Lower leg skin (tissue), 4 donors: ENCODE data around the gene PDLIM4. TPM values are rescaled to one million over a fixed set of nuclear protein-coding genes. Genes with fewer than 3 reads are reported as not detected.

Experiments
- DNase-seq, 2 donors: peaks; one replicate each; pipeline ENCODE4 v3.0.0-alpha.2; 2019; ENCODE audit warnings: low spot score in 2 of 2
- H3K4me3 ChIP-seq: fragments of 200-600 bp; sonication (generic); 2 replicates; pipeline ENCODE4 v1.5.1; 2017; ENCODE audit warnings: mild to moderate bottlenecking, low read depth; ENCODE audit not compliant: poor library complexity, severe bottlenecking
- CTCF ChIP-seq, 3 donors: fragments of 450-650 bp; IDR thresholded peaks; one replicate each; pipeline ENCODE4 v1.5.1; 2016; ENCODE audit warnings: antibody characterized with exemption in 3 of 3, mild to moderate bottlenecking in 3 of 3, moderate library complexity in 2 of 3
- POLR2A ChIP-seq, 2 donors: fragments of 450-650 bp; IDR thresholded peaks; one replicate each; pipeline ENCODE4 v1.6.1; 2016 to 2017; ENCODE audit warnings: antibody characterized with exemption in 2 of 2, mild to moderate bottlenecking in 1 of 2, moderate library complexity in 1 of 2
- whole genome bisulfite sequencing, 2 donors: methylation state at CpG; one replicate each; pipeline ENCODE4 v1.1.5; 2018; 5-methylcytosine and 5-hydroxymethylcytosine counted together
- intact Hi-C: fragments of 100-400 bp; cut with DNase I; formaldehyde crosslinking; loops from one replicate; pipeline ENCODE4 v1.15.0; 2023; ENCODE audit warnings: low total_unique reads
- total RNA-seq, 4 donors: library from RNA; depleted of rRNA; stranded (reverse); fragments of >200 nt; gene quantifications; one replicate each; pipeline ENCODE4 v1.1.0, GENCODE V29; 2016

Gene PDLIM4
- total RNA-seq, 4 donors from 2014 or later = 52.5 to 191 (median 85.9) TPM

GRCh38 chr5:132238169-132238744, 19.2 kb upstream of the PDLIM4 start:
- peak in 1 of 2 donors; percentile 95 for DNase-seq
- intact Hi-C loops = no loop called here
- WGBS, 2 donors = 10% methylated on average over 1 of the region's 1 CpG; no CpG with 5 or more reads in 1 of the 2 donors
- H3K4me3 ChIP-seq = no peak overlapping the region
- no peak for TF ChIP-seq POLR2A (IDR thresholded peaks at IDR 0.05)
- peak in 1 of 3 donors; percentile 45 for TF ChIP-seq CTCF (IDR thresholded peaks at IDR 0.05)

- DNase-seq = peak in 1 of 2 donors; percentile 76
- WGBS, 2 donors = 36 to 77% methylated on average over 1 of the region's 1 CpG
- H3K4me3 ChIP-seq = no peak overlapping the region
- TF ChIP-seq POLR2A (IDR thresholded peaks at IDR 0.05) = no peak
- no peak for TF ChIP-seq CTCF (IDR thresholded peaks at IDR 0.05)
- intact Hi-C loops = no loop called here
Measured at GRCh38 chr5:132238901-132239500, 18.5 kb upstream of the PDLIM4 start.

GRCh38 chr5:132239776-132240175, 17.7 kb upstream of the PDLIM4 start:
- intact Hi-C loops = no loop called here
- peak in 1 of 2 donors; percentile 64 for DNase-seq
- H3K4me3 ChIP-seq = no peak overlapping the region
- no peak for TF ChIP-seq POLR2A (IDR thresholded peaks at IDR 0.05)

GRCh38 chr5:132243366-132243977, 14.0 kb upstream of the PDLIM4 start:
- DNase-seq = peak in 1 of 2 donors; percentile 64
- no peak for TF ChIP-seq POLR2A (IDR thresholded peaks at IDR 0.05)
- no peak for TF ChIP-seq CTCF (IDR thresholded peaks at IDR 0.05)
- no peak overlapping the region for H3K4me3 ChIP-seq
- intact Hi-C loops = no loop called here
- WGBS, 2 donors = 91 to 96% methylated on average over 3 of the region's 3 CpGs

GRCh38 chr5:132245593-132245992, 11.9 kb upstream of the PDLIM4 start:
- intact Hi-C loops = no loop called here
- no peak overlapping the region for H3K4me3 ChIP-seq
- DNase-seq = peak in 1 of 2 donors; percentile 53
- no peak for TF ChIP-seq CTCF (IDR thresholded peaks at IDR 0.05)
- no peak for TF ChIP-seq POLR2A (IDR thresholded peaks at IDR 0.05)
- WGBS, 2 donors = 50 to 74% methylated on average over 1 of the region's 1 CpG

GRCh38 chr5:132246806-132247205, 10.7 kb upstream of the PDLIM4 start:
- intact Hi-C loops = no loop called here
- H3K4me3 ChIP-seq = no peak overlapping the region
- no peak for DNase-seq
- TF ChIP-seq POLR2A (IDR thresholded peaks at IDR 0.05) = no peak
- no peak for TF ChIP-seq CTCF (IDR thresholded peaks at IDR 0.05)
